Dedifferentiated amniotic fluid mesenchymal stem cell (primary cell): ENCODE measurements around the gene C1orf141.
"Not testable (repeated sequence)": the region's sequence is repeated elsewhere in the genome, so short reads cannot be mapped to it uniquely, and the experiment has no call there.

ENCODE experiments used
- DNase-seq: peaks from one replicate; pipeline ENCODE4 v3.0.0-alpha.2; 2016; ENCODE audit errors: extremely low spot score

C1orf141 gene

DNA sequence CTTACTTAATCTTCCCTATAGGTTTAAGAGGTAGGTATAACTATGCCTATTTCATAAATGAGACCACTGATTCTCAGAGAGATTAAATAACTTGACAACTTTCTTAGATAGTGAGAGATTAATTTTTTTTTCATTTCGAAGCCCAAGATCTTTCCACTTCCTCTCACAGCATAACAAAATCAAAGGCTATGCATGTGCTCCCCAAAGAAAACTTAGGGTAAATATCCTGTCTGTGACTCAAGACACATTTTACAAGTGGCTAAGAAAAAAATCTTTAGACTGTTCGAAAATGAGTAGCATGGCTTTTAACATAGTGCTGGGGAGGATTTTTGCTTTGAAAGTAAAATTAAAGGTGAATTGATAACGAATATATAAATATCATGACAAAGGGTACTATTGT, 8.2 kb upstream of the C1orf141 start:
- no peak for DNase-seq

DNA sequence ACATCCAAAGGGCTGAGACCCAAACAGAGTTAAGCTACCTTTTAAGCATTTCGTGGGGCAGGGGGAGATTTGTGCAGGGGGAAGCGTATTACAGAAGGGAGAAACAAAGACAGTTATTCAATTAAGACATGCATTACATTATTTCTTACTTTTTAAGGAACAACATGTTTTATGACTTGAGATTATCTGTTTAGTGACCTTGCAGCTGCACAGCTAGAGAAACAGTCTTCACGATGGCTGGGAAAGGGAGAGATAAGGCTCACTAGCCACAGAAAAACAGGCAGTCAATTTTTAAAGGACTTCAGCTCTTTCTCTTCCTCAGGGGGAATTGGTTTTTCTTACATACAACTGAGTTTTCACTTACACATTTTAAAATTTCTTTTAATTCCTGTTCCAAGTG, 7.1 kb upstream of the C1orf141 start:
- not testable (repeated sequence) for DNase-seq

DNA sequence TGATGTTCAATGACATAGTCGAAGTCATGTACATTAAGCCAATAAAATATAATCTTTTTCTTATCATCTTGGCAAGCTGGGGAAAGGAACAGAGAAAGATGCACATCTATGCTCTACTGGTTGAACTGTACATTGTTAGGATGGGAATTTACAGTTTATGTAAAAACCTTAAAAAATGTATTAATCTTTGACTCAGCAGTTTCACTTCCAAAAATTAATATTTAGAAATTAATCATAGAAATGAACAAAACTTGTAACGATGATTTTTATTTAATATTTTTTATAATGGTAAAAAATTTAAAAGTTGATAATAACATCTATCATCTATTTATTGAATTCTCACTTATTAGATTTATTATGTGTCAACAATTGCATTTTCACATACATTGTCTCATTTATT, 5.7 kb upstream of the C1orf141 start:
- no peak for DNase-seq

DNA sequence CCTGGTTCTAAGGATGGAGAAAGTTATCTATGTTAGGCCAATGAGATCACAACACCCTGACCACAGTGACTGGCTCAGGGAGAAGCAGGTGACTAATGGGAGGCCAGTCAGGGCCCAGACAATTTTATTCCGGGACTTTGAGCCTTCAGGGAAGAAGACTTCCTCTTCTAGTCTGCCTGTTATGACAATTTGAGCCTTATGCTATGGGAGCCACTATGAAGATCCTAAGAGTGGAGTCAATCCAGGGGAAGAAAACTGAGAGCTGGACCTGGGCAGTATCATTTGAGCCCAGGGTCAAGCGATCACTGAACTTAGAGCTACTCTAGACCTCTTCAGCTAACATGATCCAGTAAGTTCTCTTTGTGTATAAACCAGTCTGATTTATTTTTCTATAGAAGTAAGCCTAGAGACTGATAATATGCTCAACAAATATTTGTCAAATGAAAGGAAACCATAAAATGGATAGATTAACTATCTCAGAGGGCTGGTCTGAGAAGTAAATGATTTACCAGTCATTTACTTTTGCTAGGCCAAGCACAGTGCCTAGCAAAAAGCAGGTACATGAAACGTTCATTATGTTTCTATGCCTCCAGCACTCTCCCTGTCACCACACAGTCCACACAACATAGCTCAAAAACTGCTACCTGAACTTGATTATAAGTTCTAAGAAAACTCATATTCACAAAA, 4.2 kb upstream of the C1orf141 start:
- DNase-seq: no peak

DNA sequence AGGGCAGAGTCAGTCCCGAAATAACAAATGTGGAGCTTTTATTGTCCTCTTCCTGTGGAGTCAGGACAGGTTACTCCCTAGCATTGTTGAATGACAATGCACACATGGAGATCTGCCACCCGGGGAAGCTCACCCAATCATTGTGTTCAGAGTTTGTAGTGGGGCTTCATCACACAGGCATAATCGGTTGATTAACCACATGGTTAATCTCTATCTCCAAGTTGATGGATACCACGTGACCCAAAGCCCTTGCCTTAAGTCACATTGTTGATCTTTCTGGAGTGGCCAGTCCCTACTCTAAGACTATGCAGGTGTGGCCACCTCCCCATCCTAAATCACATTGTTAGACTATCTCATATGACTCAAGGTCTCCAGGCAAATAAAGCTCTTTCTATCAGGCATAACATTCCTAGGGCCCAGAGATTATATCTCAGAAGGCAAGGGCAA, 2.6 kb upstream of the C1orf141 start:
- DNase-seq: no peak

DNA sequence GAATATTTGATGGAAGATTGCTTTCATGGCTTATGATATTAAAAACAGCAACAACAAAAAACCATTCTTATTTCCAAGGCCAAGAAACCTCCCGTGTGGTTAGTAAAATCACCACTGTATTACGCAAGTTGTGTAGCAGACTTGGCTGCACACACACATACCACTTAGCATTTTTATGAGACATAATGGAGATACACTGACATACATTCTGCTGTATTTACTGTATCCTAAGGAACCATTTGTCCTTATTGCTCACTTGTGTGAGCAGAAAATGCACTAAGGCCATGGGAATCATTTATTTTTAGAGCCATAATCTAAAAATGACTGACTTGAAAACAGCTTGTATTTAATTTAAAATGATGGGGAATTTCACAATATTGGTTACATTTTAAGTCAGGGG, 584 bp upstream of the C1orf141 start:
- no peak for DNase-seq

DNA sequence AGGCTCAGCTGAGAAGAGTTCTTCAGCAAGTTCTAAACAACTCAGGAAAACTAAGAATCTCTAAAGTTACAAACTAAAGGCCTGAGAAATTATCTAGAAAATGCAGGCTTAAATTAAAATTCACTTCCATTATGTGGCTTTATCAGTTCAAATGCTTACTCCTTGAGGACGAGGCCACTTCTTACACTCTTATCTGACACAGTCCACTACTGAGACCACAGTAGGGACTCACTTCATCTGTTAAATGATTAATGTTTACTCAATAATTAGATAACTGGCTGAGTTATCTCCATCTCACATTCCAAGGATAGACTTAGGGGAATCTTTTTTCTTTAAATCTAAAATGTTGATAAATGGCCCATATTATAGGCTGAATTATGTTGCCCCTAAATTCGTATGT, 1.6 kb downstream of the C1orf141 start:
- no peak for DNase-seq

DNA sequence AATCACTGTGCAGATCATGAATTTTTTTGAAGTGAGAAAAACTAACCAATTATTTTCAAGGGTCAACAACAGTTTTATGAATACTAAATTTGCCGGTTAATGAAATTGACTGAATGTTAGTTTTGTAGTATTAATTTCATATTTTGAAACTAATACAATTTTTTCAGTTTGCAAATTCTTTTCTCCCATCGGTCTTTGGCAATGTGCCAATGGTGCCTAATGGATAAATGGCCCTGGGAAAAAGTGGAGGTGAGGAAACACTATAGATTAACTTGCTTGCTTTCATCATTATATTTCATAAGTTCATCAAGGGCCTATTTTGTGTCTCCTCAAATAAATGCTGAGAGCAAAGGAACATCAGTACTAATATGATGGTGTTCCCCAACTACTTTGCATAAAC, 4.1 kb downstream of the C1orf141 start:
- no peak for DNase-seq

DNA sequence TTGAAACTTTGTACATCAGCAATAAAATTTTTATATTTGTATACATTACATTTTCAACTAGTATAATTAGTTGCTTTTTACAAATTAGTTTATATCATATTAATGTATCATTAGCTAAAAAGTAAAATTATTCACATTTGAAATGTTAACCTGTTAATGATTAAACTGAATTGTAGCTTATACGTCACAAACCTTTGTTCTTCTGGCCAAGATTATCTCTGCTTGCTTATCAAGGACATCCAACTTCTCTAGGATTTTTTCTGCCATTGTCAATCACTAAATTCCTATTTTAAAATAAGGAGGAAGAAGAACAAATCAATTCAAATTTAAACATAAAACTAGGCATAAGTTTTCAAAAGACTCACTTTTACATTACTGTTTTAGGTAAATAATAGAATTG, 7.8 kb downstream of the C1orf141 start:
- no peak for DNase-seq

DNA sequence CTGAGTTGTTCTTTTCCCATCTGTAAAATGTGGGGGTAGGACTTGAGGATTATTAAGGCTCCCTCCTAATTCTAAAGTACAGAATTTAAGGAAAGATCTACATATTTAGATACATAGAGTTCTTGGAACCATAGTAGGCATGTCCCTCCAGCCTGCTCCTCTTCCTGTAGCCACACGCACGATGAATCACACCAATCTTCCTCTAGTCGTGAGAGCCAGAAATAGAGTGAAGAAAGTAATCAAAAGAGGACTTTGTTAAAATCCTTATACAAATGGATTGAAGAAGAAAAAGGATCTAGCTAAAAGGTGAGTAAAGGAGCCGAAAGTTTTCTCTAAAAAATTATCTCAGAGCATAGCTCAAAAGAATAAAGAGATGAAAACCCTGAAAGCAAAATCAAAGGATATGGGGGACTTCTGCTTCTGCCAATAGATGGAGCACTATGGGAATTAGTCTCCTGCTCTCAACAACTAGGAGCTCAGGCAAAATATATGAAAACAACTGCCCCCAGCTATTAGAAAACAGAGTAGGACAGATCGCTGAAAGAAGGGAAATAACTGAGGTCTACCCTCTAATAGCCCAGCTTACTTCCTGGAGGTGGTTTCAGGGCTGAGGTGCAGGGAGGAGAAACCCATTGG, 8.5 kb downstream of the C1orf141 start:
- no peak for DNase-seq

DNA sequence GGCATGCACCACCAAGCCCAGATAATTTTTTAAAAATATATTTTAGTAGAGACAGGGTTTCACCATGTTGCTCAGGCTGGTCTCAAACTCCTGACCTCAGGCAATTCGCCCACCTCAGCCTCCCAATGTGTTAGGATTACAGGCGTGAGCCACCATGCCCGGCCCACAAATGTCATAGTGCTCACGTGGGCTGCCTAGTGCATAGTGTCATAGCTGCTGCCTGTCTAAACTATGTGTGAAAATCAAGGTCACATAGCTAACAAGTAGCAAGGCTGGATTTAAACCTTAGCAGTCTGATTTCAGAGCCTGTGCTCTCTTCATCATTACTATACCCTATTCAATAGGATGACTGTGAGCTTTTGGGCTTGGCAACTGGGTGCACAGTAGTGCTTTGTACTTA, 10.3 kb downstream of the C1orf141 start:
- DNase-seq: no peak

DNA sequence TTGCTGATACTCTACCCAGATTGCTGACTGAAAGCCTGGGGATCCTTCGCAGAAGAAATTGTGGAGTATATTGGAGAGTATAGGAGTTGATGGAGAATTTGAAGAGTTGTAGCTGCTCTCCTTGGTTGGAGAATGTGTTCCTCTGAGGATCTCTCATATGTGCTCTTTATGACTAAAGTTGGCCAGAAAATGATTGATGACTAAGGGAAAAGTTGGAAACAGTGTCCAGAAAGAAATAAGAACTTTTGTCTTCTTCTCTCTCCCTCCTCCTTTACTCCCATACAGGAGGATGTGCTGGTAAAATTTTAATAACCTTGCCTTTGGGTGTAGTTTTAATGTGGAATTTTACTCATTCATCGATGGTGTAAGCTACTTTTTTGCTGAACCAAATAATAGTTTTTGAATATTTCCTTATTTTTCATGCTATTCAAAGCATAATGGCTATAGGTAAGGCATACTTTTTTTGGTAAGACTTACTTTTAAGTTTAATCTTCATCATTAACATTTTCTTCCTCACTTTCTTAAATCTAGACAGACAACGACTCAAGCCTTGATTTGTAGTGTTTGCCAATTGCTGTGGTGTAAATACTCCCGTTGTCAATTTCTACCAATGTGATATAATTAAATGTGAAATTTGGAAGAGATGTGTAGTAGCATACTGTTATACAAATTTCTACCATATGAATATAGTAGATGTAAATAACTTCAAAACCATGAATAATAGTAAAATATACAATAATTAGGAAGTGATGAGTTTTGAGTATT, 13.7 kb downstream of the C1orf141 start:
- no peak for DNase-seq

DNA sequence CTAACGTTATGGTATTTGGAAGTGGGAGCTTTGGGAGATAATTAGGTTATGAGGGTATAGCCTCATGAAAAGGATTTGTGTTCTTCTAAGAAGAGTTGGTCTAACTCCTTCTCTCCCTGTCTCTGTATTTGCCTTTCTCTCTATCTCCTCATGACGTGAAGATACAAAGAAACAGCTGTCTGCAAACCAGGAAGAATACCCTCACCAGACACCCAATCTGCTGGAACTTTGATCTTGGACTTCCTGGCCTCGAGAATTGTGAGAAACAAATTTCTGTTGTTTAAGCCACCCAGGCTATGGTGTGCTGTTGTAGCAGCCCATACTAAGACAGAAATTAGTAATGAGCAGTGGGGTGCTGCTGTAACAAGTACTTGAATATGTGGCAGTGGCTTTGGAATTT, 16.1 kb downstream of the C1orf141 start:
- no peak for DNase-seq

DNA sequence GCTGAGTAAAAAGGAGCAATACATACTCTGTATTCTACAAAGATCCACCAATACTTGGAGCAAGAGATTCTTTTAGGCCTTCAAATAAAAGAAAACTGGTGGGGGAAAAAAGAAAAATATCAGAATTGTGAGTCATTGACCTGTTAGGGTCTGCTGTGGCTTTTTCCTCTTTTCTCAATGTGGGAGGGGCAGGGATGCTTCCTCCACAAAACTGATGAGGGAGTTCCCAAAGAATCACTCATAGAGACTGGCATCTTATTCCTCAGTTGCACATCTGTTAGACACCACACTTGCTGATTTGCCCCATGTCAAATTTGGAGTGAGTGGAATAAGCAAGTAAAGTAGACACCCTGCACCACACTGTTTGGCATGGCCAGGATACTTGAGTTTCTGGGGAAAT, 16.6 kb downstream of the C1orf141 start:
- DNase-seq: no peak

DNA sequence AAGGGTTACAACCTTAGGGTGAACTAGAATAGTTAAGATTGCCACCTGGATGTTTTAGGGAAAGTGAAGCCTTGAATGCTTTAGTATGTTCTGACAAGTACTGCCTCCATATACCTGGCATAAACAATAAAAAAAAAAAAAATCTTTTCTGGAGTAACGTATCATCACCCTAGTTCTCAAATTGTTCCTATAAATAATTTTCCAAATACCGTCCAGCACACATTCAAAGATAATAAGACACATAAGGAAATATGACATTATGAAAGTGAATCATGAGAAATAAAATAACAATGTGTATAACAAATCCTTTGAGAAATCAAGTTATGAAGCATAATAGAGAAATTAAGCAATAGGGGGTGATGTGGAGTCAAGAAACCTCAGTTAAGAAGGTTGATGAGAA, 20.6 kb downstream of the C1orf141 start:
- no peak for DNase-seq

DNA sequence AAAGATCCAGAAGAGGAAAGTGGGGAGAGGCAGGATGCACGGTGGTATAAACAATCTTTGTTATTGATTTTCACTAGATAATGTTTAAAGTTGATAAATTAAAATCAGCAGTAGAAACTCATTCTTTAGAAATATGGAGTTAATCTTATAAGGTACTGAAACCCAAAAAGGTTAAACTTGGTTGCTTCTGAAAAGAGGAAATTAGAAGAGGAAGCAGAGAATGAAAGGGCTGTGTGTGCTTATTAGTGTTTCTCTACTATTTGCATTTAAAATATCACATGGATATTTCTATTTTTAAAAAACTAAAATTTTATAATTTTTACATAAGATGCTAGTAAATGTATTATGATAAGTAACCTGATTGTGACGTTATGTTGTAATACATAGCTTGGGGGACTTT, 24.4 kb downstream of the C1orf141 start:
- DNase-seq: no peak

DNA sequence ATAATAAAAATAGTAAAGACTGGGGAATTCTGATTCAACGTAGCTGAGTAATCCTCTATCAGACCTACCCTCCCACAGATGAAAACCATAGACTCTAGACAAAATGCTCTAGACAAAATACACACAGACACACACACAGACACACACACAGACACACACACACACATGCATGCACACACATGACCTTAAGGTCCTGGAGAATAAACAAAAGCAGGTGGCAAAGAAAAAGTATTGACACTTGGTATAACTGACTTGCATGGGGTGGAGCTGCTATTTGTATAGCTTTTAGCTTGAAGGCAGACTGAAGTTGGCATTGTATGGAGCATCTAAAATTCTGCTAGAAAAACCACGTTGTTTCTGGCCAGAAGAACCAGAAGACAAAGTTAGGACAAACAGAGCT, 29.3 kb downstream of the C1orf141 start:
- DNase-seq: no peak

DNA sequence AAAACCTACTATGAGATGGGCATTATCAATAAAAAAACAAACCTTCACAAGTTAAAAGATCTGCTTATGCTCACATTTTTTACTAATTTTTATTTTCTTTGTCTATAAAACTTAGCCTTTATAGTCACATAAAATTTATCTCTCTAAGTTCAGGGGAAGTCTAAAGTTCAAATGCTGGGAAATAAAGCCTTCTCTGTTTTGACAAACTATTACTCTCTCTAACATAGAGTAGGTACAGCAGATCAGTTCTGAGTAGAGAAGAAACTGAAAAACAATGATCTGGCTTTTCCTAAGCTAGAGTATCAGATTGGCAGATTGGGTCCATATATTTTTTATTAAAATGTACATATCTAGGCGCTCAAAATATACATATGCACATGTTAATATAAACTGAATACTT, 31.2 kb downstream of the C1orf141 start:
- DNase-seq: no peak

DNA sequence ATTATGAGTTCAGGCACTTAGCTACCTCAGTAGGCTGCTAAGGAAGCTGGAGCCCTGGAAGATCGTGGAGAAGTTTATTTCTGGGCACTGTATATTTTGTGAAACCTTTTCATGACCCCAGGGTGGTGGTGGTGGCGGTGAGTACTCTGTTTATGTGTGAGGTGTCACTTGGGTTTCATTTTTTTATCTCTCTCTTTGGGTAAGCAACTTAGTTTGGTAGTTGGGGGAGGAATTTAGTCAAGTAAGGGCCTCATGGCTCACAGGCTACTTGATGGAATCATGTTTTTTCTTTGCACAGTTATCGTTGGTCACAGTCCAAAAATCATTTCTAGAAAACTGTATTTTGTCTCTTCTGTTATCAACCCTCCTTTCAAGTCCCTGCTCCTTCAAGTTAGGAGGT, 33.9 kb downstream of the C1orf141 start:
- no peak for DNase-seq

DNA sequence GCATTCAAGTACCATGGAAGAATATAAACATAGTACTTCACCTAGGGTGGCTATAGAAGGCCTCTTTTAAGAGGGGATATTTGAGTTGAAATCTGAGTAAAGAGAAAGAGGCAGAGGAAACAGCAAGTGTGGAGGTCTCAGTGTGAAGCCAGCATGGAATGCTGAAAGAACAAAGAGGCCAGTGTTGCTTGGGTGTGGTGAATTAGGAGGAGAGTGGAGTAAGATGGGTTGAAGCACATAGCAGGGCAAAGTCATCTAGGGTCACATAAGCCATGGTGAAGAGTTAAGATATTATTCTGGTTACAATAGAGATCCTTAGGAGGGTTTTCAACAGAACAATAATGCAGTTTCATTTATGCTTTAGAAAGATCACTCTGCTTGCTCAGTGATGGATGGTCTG, 37.5 kb downstream of the C1orf141 start:
- no peak for DNase-seq

DNA sequence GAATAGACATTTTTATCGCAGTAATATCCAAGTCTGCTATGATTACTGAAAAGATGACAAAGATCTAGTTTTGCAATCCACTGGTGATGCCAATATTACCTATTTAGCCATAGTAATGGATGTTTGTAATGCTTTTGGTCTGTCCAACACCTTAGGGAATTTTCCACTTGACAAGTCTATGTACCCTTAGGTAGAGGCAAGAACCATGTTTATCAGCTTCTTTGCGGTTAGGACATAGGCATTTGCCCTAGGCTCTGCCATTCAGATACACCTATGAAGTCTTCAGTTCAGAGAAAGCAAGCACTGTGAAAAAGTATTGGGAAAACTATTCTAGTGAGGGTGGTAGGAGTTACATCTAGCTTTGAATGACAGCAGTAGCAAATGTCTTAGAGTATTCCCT, 40.6 kb downstream of the C1orf141 start:
- no peak for DNase-seq

DNA sequence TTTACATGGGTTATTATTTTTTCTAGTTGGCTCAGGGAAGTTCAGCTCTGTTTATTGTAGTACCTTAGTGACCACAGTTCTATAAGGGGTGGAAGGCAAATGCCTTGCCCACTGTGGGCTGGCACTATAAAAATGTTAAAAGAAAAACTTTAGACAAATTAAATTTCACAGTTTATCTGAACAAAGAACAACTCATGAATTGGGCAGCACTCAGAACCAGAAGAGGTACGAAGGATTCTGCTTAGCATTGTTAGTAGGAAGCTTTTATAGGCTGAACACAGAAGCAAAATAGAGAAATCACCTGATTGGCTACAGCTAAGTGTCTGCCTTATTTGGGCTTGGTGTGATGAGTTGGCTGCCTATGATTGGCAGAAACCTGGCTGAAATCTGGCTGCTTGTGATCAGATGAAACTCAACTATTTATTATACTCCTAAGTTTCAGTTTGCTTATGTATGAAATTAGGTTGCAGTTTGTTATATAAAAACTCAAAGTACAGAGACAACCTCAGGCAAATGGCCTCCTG, 45.0 kb downstream of the C1orf141 start:
- no peak for DNase-seq

DNA sequence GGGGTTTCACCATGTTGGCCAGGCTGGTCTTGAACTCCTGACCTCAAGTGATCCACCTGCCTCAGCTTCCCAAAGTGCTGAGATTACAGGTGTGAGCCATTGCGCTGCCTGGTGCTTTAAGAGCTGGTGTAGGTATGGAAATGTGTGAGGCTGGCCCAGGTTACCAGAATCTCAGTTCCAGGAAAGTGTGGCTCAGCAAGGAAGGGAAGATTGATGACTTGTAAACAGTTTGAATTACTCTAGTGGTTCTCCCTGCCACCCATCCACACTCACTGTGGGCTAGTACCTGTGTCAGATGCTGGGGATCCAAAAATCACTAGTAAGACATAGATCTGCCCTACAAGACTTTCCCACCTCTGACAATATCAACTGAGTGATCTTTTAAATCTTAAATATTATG, 46.3 kb downstream of the C1orf141 start:
- no peak for DNase-seq
